ENCODE results near the gene MCEMP1.

The MCEMP1 gene

DNA sequence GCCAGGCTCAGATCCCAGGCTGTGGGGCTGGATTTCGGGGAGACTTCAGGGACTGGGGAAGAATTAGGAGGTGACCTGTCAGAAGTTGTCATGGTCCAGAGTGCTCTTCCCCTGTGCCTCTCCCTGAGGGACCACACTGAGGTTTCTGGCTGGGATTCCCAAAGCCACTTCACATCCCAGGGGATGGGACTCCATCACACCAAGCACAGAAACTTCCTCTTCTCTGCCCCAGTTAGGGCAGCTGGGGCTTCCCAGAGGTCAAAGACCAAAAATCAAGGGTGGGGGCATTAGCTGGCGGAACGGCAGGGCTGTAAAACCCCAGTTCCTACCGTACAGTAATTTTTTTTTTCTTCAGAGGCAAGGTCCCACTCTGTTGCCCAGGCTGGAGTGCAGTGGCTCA, 17.6 kb downstream of the MCEMP1 start:
- no peak for DNase-seq

DNA sequence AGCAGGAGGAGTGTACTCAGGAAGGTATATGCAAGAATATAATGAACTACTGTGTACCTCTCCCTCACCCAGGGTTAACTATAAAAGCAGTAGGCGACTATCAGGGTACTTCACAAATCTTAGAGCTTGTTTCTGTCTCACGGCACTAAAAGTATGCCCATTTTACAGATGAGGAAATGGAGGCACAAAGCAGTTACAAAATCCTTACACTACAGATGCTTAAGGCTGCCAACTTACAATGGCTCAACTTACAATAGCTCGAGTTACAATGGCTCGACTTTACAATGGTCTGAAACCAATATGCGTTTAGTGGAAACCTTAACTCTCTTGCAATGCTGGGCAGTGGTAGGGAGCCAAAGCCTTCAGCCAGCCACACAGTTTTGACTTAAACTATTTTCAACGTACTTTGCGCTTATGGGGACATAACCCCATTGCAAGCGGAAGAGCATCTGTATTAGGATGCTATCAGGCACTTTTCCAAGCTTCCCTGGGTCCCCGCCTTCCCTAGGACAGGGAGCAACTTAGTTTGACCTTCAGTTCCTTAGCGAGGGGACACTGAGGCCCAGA, 20.9 kb downstream of the MCEMP1 start:
- DNase-seq, result no peak

- no peak for DNase-seq
Observed at GRCh38 chr19:7698583-7698982, 21.7 kb downstream of the MCEMP1 start.

DNA sequence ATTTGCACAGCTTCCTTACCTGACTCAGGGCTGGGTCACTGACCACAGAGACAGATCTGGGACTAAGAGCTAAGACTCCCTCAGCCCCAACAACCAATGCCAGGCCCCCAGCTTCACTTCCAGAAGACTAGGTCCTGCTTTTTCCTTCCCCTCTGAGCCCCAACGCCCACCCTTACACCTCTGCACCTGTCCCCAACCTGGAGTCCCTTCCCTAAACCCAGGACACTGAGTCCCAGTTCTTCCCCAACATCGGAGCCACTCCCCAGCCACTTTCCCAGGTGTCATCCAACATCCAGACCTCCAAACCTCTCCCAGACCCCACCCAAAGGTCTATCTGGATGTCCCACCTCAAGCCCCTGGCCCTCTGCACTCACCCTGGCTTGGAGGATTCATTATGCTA, 22.1 kb downstream of the MCEMP1 start:
- no peak for DNase-seq

- no peak for DNase-seq
Observed at GRCh38 chr19:7699417-7700401, 22.8 kb downstream of the MCEMP1 start.

DNA sequence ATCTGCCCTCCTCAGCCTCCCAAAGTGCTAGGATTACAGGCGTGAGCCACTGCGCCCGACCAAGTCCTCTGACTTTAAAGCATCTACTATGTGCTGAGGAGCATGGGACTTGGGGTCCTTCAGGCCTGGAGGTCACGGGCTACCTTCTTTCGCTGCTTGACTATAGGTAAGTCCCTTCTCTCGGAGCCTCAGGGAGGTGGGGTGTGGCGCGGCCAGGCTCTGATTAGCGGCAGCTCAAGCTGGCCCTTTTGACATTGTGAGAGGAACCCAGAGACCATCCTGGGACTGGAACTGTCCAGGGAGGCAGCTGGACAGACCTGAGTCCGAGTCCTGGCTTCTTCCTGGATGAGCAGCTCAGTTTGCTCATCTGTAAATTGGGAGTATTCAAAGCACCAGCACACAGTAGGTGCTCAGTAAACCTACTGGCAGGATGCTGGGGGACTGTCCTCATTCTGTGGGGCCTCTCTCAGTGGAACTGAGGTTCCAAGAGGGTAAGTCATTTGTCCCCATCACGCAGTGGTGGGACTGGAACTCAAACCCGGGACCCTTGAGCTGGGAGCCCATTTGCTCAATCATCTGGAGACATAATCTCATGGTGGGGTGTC, 24.3 kb downstream of the MCEMP1 start:
- no peak for DNase-seq

DNA sequence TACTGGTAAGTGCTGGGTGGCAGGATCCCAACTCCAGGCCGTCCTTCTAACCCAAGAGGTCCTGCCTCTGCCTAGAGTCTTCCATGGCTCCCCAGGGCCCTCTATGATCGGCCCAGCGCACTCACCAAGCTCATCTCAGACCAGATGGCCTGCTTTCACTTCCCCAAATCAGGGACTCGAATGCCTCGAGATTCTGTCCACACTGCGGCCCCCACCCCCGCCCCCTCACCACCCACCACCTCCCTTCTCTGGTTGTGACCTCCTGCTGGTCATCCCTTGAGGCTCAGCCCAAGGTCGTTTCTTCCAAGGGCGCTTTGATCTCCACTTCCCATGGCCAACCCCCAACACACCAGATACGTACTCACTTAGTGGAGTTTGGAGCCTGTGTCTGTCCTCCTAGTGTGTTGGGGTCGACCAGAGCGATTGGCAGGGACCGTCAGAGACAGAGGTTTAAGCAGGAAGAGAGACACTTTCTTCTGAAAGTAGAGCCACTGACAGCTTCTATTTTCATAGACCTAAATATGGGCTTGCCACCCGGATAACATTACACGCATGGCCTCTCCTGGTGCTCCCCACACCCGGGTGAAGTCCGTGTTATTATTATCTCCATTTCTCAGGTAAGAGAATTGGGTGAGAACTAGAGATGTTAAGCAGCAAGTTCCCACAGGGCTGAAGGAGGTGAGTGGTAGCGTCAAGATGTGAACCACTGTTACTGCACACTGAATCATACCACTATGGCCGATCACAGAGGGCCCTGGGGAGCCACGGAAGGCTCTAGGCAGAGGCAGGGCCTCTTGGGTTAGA, 25.0 kb downstream of the MCEMP1 start, which contains the start of gene FCER2:
Gene FCER2 (minus strand): TSS at position 478 of the 804 bp plus-strand sequence. CDS start 2,371 bp downstream, outside the sequence.
- DNase-seq, result no peak

- no peak for DNase-seq
Observed at GRCh38 chr19:7703332-7703731, 26.4 kb downstream of the MCEMP1 start.

DNA sequence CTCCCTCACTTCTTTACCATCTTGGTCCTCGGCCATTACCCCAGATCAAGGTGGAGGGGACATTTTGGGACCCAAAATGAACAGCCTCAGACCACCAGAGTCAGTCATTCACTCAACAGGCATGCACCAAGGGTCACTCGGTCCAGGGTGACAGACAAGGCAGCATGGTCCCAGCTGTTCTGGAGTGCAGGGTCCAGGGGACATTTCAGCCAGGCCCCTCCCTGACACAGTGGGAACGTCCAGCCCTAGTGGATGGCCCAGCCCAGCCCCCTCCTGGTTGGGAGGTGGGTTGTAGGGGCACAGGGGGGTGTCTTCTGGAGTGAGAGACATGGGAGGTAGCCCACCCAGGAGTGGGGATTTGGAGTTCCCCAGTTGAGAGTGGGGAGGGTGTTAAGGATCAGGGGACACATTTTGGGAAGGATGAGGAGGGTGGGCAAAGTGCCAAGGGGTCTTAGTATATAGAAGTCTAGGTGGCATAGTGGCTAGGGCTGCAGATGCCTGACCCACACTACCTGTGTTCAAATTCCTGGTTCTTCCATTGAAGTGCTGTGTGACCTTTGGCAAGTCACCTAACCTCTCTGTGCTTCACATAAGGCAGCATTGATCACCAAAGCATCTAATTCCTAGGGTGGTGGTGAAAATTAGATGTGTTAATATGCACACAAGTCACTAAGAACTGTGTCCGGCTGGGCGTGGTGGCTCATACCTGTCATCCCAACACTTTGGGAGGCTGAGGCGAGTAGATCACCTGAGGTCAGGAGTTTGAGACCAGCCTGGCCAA, 27.6 kb downstream of the MCEMP1 start:
- no peak for DNase-seq

DNA sequence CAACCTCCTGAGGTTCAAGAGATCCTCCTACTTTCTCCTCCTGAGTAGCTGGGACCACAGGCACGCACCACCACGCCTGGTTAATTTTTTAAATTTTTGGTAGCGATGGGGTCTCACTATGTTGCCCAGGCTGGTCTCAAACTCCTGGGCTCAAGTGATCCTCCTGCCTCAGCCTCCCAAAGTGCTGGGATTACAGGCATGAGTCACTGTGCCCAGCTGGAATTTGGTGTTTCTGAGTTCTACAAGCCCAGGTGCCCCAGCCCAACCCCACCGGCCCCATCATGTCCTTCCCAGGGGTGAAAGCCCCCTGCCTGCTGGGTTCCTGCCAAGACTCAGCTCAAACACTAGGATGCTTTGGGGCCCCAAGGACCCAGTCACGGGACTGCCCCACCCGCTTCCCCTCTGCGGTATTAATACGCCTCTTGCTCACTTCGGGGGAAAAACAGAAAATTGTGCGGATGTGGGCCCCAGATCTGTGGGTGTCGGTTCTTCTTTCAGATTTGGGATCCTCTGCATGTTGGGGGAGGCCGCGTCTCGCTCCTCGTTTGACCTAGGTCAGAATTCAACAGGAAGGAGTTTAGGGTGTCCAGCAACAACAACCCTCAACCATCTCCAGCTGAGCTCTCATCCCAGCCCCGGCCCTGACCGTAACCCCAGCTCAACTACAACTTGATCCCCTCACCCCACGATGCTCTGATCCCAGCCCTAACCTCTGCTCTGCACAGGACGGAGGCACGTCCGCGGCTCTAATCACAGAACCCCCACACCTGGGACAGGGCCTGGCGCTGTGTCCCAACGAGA, 28.7 kb downstream of the MCEMP1 start:
- DNase-seq, result peak in 1 of 56 donors; percentile 3

DNA sequence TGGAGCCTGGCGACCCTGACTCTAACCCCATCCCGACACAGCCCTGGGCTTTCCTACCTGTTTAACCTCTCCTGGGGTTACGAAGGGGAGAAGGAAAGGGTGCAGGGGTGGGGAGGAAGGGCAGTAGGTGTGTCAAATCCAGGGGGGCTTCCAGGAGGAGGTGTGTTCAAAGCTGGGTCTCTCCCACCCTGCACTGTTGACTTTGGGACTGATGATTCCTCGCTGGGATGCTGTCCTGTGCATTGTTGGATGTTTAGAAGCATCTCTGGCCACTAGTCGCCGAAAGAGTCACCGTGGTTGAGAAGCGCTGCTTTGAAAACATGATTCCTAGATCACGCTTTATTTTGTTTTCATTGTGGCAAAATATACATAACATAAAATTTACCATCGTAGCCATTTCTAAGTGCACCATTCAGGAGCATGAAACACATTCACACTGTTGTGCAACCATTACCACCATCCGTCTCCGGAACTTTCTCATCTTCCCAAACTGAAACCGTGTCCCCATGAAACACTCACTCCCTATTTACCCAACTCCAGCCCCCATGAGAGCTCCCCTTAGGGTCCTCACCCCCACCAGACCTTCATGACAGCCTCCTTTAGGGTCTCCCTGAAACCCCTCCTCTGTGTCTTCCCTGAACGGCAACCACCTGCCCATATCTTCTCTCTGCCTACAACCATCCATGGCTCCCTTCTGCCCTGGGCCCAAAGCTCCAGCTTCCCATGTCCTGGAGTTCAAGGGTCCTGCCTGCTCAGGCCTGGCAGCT, 29.5 kb downstream of the MCEMP1 start:
- DNase-seq, result no peak

DNA sequence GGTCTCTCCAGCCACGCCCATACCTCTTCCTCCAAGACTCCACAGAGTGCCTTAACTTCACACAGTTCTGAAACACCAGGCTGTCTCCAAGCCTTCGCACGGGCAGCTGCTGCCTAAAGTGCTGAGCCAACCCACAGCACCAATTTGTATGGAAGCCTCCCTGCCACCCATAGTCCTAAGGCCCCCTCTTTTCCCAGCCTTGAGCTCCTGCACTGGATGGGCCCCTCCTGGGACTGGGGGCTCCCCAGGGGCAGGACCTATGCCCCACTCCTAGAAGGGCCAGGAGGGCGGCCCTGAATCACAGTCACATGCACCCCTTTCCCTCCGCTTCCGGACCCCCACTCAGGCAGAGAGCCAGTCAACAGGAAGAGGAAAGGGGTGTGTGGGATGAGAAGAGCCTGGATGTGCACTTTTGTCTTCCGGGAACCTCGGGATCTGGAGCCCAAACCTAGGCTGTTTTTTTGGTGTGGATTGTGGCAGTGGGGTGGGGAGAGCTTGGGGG, 30.1 kb downstream of the MCEMP1 start:
- no peak for DNase-seq

DNA sequence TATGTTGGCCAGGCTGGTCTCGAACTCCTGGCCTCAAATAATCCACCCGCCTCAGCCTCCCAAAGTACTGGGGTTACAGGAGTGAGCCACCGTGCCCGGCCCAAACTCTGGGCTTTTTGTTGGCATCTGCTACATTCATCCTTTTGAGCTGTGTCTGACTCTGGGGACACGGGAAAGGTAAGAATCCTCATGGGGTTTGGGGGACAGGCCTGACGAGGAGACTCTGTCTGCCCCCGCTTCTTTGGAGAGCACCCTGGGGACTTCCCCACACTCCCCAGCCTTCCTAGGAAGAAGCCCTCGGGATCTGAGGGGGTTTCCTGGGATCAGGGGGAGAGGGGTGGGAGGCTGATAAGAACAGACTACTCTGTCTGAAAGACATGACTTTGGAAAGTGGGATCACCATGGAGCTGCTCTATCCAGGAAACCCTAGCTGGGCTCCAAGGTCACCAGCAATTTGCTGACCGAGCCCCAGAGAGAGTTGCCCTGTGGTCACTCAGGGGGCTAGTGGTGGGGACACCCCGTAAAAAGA, 33.1 kb downstream of the MCEMP1 start:
- no peak for DNase-seq

DNA sequence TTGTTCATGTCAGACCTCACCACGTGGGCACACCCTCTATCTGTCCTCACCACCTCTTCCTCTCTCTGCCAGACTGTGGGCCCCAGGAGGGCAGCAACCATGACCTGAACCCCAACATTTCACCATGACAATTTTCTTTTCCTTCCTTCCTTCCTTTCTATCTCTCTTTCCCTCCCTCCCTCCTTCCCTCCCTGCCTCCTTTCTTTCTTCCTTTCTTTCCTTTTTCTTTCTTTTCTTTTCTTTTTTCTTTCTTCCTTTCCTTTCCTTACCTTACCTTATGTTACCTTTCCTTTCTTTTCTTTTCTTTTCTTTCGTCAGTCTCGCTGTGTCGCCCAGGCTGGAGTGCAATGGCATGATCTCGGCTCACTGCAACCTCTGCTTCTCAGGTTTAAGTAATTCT, 33.7 kb downstream of the MCEMP1 start:
- no peak for DNase-seq

GRCh38 chr19:7715671-7716070, 38.8 kb downstream of the MCEMP1 start:
- DNase-seq, result no peak

DNA sequence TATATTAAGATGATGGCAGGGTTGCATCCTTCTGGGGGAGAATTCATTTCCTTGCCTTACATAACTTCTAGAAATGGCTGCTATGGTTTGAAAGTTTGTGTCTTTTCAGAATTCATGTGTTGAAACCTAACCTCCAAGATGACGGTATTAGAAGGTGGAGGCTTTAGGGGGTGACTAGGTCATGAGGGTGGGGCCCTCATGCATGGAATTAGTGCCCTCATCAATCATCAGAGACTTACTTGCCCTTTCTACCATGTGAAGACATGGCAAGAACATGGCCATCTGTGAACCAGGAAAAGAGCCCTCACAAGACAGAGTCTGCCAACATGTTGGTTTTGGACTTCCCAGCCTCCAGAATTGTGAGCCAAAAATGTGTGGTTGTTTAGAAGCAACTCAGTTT, 39.9 kb downstream of the MCEMP1 start:
- DNase-seq, result no peak

DNA sequence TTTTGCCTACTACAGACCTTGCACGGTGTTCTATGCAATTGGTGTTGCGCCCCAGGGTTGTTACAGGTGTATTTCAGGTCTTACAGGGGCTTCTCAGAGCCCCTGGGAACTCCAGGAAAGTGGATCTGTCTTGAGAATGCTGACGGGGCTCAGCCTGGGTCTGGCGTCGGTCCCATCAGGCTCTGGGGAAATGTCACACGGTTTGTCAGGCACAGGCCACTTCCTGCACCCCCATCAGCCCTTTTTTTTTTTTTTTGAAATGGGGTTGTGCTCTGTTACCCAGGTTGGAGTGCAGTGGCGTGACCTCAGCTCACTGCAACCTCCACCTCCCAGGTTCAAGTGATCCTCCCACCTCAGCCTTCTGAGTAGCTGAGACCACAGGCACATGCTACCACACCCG, 41.8 kb downstream of the MCEMP1 start:
- DNase-seq, result no peak

DNA sequence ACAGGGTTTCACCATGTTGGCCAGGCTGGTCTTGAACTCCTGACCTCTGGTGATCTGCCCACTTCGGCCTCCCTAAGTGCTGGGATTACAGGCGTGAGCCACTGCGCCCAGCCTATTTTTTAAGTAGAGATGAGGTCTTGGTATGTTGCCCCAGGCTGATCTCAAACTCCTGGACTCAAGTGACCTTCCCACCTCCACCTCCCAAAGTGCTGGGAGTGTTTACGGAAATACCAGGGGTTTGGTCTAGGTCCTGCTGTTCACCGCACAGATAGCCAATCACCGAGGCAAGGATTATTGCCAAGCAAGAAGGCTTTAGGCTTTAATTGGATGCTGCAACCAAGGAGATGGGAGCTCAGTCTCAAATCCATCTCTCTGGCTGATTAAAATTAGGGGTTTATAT, 43.5 kb downstream of the MCEMP1 start:
- no peak for DNase-seq
